GM12874 (cell line): Measurements from ENCODE around the gene CLBA1.

Experiments used
- CTCF ChIP-seq: IDR thresholded peaks from 2 replicates; pipeline ENCODE4 v1.5.1; 2011; ENCODE audit warnings: low read depth, mild to moderate bottlenecking, control low read depth, low read length, moderate library complexity; ENCODE audit not compliant: insufficient read depth

CLBA1 gene

GRCh38 chr14:105034315-105035039 is 48.9 kb downstream of the CLBA1 start:
- no peak for TF ChIP-seq CTCF

- no peak for TF ChIP-seq CTCF
Measured at GRCh38 chr14:105039458-105040205, 54.0 kb downstream of the CLBA1 start.

- TF ChIP-seq CTCF, result no peak
Measured at GRCh38 chr14:105041841-105042765, 56.5 kb downstream of the CLBA1 start.

GRCh38 chr14:105042813-105043212 is 57.2 kb downstream of the CLBA1 start:
- TF ChIP-seq CTCF, result no peak

GRCh38 chr14:105043641-105044040 is 58.1 kb downstream of the CLBA1 start:
- TF ChIP-seq CTCF, result no peak
